ENCODE measurements around the gene FOXG1. TPM values are rescaled to one million over a fixed set of nuclear protein-coding genes. Genes with fewer than 3 reads are reported as not detected.

FOXG1 gene
- total and polyA plus RNA-seq, 2 donors (not counting 3 experiments of a cell fraction or from before 2014, with no cell fraction given) = not detected

DNA sequence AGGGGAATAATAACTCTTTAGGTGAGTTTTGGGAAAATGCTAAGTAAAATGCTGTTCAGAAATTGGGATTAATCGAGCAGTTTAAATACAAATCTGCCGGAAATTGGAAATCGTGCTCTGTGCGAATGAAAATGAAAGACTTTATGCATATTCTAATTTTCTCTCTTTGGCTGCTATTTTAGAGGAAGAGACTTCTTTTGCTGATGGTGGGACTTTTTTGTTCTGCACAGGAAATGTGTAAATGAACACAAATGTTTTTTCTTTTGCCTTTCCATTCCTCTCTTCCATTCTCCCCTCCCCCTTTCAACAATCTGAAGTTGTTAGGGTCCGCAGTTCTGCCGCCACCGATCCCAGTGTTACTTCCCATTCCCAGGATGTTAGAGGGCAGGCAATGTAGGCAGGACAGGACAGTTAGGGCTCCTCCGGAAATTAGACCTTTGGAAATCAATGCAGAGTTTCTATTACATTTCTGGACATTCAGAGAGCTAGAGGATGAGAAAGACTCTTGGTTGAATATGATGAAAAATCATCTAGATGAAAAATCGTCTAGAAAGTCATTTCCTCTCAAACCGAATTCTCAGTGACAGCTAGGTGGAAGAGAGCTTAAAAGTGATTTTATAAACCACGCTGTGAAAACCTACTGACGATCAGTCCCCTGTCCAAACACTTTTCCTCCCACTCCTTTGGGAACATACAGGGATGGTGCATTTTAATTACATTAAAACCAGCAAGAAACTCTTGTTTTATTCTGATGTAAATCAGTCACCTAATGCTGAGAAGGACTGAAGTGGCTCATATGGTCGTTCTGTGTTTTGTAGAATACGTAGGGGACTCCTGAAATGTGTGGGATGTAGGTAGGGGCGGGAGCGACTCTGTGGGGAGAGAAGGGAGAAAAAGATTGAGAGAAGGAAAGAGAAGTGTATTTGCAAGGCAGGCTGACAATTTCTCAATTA, 17.8 kb downstream of the FOXG1 start:
- FAIRE-seq (no peak), DNase-seq (ENCODE audit: low read depth, low spot score) (no peak)
- dilution Hi-C loops (cut with MboI; ENCODE audit: extremely low pct_ligation_motif_present, low sequenced_read_pairs) (no loop called here), intact Hi-C loops (cut with micrococcal nuclease) (no loop called here)
- ChIA-PET POLR2A (no interaction called here), CTCF (interaction anchor here (1.4 to 1.6 kb wide), 2 partner anchors 10 to 29 kb away, joined by 4 to 11 read pairs; no protein-coding TSS in a partner anchor)
- Histone ChIP-seq H3K4me2 (ENCODE audit: insufficient read depth, low read length) (no peak overlapping the region), H3K9me1 (replicated peaks; ENCODE audit: control insufficient read depth, extremely low read depth, insufficient read depth, low read length) (no peaks in the 10 kb centered on the region), H3K4me3 (replicated peaks in 1 of 3; ENCODE audit: insufficient read depth in 1 of 3, low read depth in 1 of 3, low read length in 3 of 3) (no peak overlapping the region), H3K4me1 (ENCODE audit: control insufficient read depth, extremely low read depth, insufficient read depth, low read length) (peaks cover 4% of the 10 kb centered on the region), H3K9ac (replicated peaks; ENCODE audit: extremely low read depth, insufficient read depth, low read length) (no peak overlapping the region), H2AFZ (ENCODE audit: low read depth, low read length) (no peak overlapping the region), H3K9me3 (replicated peaks; ENCODE audit: control insufficient read depth, insufficient read depth, low read length) (no peaks in the 10 kb centered on the region), H3K27ac (ENCODE audit: insufficient read depth, low read depth, low read length) (no peak overlapping the region), H3K27me3 (ENCODE audit: control insufficient read depth in 2 of 2, insufficient read depth in 2 of 2, low read length in 2 of 2) (peaks cover 24 to 68% of the 10 kb centered on the region in 2 experiments), H3K79me2 (ENCODE audit: control insufficient read depth, insufficient read depth, low read length) (no peaks in the 10 kb centered on the region), H3K36me3 (ENCODE audit: control insufficient read depth in 2 of 2, extremely low read depth in 1 of 2, insufficient read depth in 2 of 2, low read length in 2 of 2) (no peaks in the 10 kb centered on the region), H4K20me1 (replicated peaks; ENCODE audit: control insufficient read depth, extremely low read depth, insufficient read depth, low read length) (no peaks in the 10 kb centered on the region)
- no peak for TF ChIP-seq MYC (IDR thresholded peaks at IDR 0.05; ENCODE audit: low read depth, low read length)
- TF ChIP-seq POLR2AphosphoS5 (IDR thresholded peaks at IDR 0.05; ENCODE audit: insufficient read depth, low read depth, low read length) = no peak
- TF ChIP-seq, protein P1, sequence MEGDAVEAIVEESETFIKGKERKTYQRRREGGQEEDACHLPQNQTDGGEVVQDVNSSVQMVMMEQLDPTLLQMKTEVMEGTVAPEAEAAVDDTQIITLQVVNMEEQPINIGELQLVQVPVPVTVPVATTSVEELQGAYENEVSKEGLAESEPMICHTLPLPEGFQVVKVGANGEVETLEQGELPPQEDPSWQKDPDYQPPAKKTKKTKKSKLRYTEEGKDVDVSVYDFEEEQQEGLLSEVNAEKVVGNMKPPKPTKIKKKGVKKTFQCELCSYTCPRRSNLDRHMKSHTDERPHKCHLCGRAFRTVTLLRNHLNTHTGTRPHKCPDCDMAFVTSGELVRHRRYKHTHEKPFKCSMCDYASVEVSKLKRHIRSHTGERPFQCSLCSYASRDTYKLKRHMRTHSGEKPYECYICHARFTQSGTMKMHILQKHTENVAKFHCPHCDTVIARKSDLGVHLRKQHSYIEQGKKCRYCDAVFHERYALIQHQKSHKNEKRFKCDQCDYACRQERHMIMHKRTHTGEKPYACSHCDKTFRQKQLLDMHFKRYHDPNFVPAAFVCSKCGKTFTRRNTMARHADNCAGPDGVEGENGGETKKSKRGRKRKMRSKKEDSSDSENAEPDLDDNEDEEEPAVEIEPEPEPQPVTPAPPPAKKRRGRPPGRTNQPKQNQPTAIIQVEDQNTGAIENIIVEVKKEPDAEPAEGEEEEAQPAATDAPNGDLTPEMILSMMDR (IDR thresholded peaks at IDR 0.05; ENCODE audit: extremely low read depth in 1 of 2, insufficient read depth in 1 of 2, low read depth in 1 of 2, low read length in 2 of 2) = no peak
- no peak for TF ChIP-seq POLR2A (IDR thresholded peaks at IDR 0.05; ENCODE audit: low read depth, low read length)
- TF ChIP-seq, protein P2, sequence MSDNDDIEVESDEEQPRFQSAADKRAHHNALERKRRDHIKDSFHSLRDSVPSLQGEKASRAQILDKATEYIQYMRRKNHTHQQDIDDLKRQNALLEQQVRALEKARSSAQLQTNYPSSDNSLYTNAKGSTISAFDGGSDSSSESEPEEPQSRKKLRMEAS (IDR thresholded peaks at IDR 0.05; ENCODE audit: insufficient read depth, insufficient read length) = no peak
- no peak for TF ChIP-seq FOS (IDR thresholded peaks at IDR 0.05; ENCODE audit: borderline replicate concordance, insufficient read depth, low read length)
- no peak for TF ChIP-seq EZH2 (IDR thresholded peaks at IDR 0.05; ENCODE audit: borderline replicate concordance, low read depth, low read length, severe bottlenecking)
- no peak for TF ChIP-seq JUN (IDR thresholded peaks at IDR 0.05; ENCODE audit: borderline replicate concordance, insufficient read depth, insufficient read length, low read depth)
- no TSS peak for BruUV-seq (replicated peaks)

Measured in endothelial cell of umbilical vein (primary cell).